K562 (cell line): ENCODE data around the gene NFKB2. TPM values are rescaled to one million over a fixed set of nuclear protein-coding genes. Genes with fewer than 3 reads are reported as not detected.

Experiments
- ATAC-seq: fragments of 200-7000 bp; cut with Tn5 transposase; 3 replicates; pipeline ENCODE4 v1.9.1; 2020; ENCODE audit warnings: moderate library complexity
- BruUV-seq: library from RNA; stranded (reverse); fragments of 400-500 nt; replicated peaks from 2 replicates; lab custom pipeline; 2021; lab: Mats Ljungman, UMichigan
- CTCF ChIA-PET: fragments of 300-600 bp; formaldehyde crosslinking; extraction: SDS; loops from one replicate; lab custom pipeline; 2021; ENCODE audit warnings: low intra/inter-chr PET ratio; lab: Yijun Ruan, JAX
- POLR2A ChIA-PET: fragments of 300-600, 350-650 bp; sonication (Branson Sonifier 250); formaldehyde crosslinking; extraction: SDS; loops from one replicate; lab custom pipeline; 2021; ENCODE audit warnings: antibody characterized with exemption, inconsistent platforms; lab: Yijun Ruan, JAX
- DNase-seq, 4 experiments: peaks; one replicate each; pipeline versions ENCODE4 v3.0.0 to v3.0.0-alpha.2; 2011 to 2018; ENCODE audit warnings: low spot score in 3 of 4, mixed read lengths in 3 of 4; ENCODE audit errors: extremely low read depth in 1 of 4
- FAIRE-seq: peaks from 2 replicates; lab custom pipeline; 2011; peaks lifted over from hg19 to GRCh38; lab: Jason Lieb, UNC
- H2AFZ ChIP-seq: 2 replicates; pipeline ENCODE4 v1.6.0; 2011; ENCODE audit warnings: low read depth, low read length, control low read depth, inconsistent platforms
- H3K27ac ChIP-seq: fragments of 200-600 bp; 3 replicates; pipeline ENCODE4 v1.8.0; 2011; ENCODE audit warnings: low read depth, mild to moderate bottlenecking, control low read depth, inconsistent platforms, low read length, moderate library complexity, mixed read lengths; ENCODE audit errors: extremely low read depth
- H3K27me3 ChIP-seq, 2 experiments: fragments of 300-600 bp in 1 of 2; 2 replicates in 1 of 2; 3 replicates in 1 of 2; pipeline versions ENCODE4 v1.6.0 to v1.8.0; 2011; ENCODE audit warnings: inconsistent platforms in 2 of 2, low read length in 2 of 2, mild to moderate bottlenecking in 1 of 2, mixed read lengths in 1 of 2, moderate library complexity in 1 of 2; ENCODE audit not compliant: control insufficient read depth in 2 of 2, insufficient read depth in 2 of 2
- H3K36me3 ChIP-seq: fragments of 300-600 bp; 3 replicates; pipeline ENCODE4 v1.8.0; 2011; ENCODE audit warnings: mild to moderate bottlenecking, low read length, inconsistent platforms; ENCODE audit not compliant: control insufficient read depth, insufficient read depth
- H3K4me1 ChIP-seq, 2 experiments: fragments of 200-600 bp in 1 of 2; replicated peaks in 1 of 2; 2 replicates in 1 of 2; 3 replicates in 1 of 2; pipeline versions ENCODE4 v1.5.1 to v1.8.0; 2011; ENCODE audit warnings: inconsistent platforms in 2 of 2, low read length in 2 of 2, mild to moderate bottlenecking in 1 of 2, mixed read lengths in 1 of 2, moderate library complexity in 1 of 2; ENCODE audit not compliant: control insufficient read depth in 2 of 2, insufficient read depth in 2 of 2
- H3K4me2 ChIP-seq: 2 replicates; pipeline ENCODE4 v1.6.1; 2011; ENCODE audit warnings: low read length, control low read depth, inconsistent platforms, mixed read lengths; ENCODE audit not compliant: insufficient read depth
- H3K4me3 ChIP-seq: fragments of 200-600 bp; sonication (generic), shearing (Covaris generic); 2 replicates; pipeline ENCODE4 v1.5.1; 2016; ENCODE audit warnings: control low read depth, inconsistent platforms
- H3K79me2 ChIP-seq: fragments of 200-600 bp; 3 replicates; pipeline ENCODE4 v1.8.0; 2011; ENCODE audit warnings: low read length, inconsistent platforms; ENCODE audit not compliant: control insufficient read depth, insufficient read depth
- H3K9ac ChIP-seq, 2 experiments: 2 replicates each; pipeline versions ENCODE4 v1.6.0 to v1.6.1; 2011; ENCODE audit warnings: low read depth in 2 of 2, low read length in 2 of 2, control low read depth in 1 of 2, inconsistent platforms in 1 of 2, mild to moderate bottlenecking in 1 of 2, mixed read lengths in 1 of 2; ENCODE audit not compliant: insufficient read depth in 1 of 2
- H3K9me1 ChIP-seq: one replicate; pipeline ENCODE4 v1.6.0; 2011; ENCODE audit warnings: inconsistent platforms, mild to moderate bottlenecking, low read length, moderate library complexity; ENCODE audit not compliant: control insufficient read depth, insufficient read depth
- H3K9me3 ChIP-seq: replicated peaks from 2 replicates; pipeline ENCODE4 v1.5.1; 2011; ENCODE audit warnings: low read depth, low read length, inconsistent platforms; ENCODE audit not compliant: control insufficient read depth, insufficient read depth
- H4K20me1 ChIP-seq: replicated peaks from 2 replicates; pipeline ENCODE4 v1.6.1; 2011; ENCODE audit warnings: low read length, inconsistent platforms, mixed read lengths; ENCODE audit not compliant: control insufficient read depth, insufficient read depth
- CREM ChIP-seq: IDR thresholded peaks from 2 replicates; pipeline ENCODE4 v1.6.1; 2014; ENCODE audit warnings: antibody characterized with exemption, low read depth
- EHMT2 ChIP-seq: fragments of 450-650 bp; IDR thresholded peaks from 2 replicates; pipeline ENCODE4 v1.6.1; 2018; ENCODE audit warnings: antibody characterized with exemption
- GABPA ChIP-seq: fragments of 200-800 bp; sonication (Bioruptor generic); conservative IDR thresholded peaks from 2 replicates; pipeline ENCODE4 v1.6.1; 2016; ENCODE audit warnings: low read depth, missing genetic modification characterization, missing compliant biosample characterization
- HMG20B ChIP-seq: fragments of 250-450 bp; sonication (Bioruptor Pico); IDR thresholded peaks from 2 replicates; pipeline ENCODE4 v1.5.0; 2021; ENCODE audit warnings: mild to moderate bottlenecking
- RBBP5 ChIP-seq: fragments of 200-600 bp; sonication (generic); IDR thresholded peaks from 2 replicates; pipeline ENCODE4 v1.6.1; 2012; ENCODE audit warnings: borderline replicate concordance, mild to moderate bottlenecking, low read length, control low read depth, inconsistent platforms; ENCODE audit not compliant: insufficient read depth, poor library complexity, severe bottlenecking
- ZEB2 ChIP-seq: fragments of 450-650 bp; IDR thresholded peaks from 2 replicates; pipeline ENCODE4 v1.6.1; 2016
- ZFX ChIP-seq: sonication (generic); formaldehyde crosslinking; IDR thresholded peaks from 2 replicates; pipeline ENCODE4 v1.8.0; 2022; ENCODE audit warnings: mild to moderate bottlenecking, missing genetic modification reagents, moderate library complexity
- ZNF239 ChIP-seq: fragments of 250-450 bp; sonication (Bioruptor Pico); IDR thresholded peaks from 2 replicates; pipeline ENCODE4 v1.4.0; 2020; ENCODE audit warnings: mild to moderate bottlenecking
- WGBS: fragments of 100-300 bp; shearing (Covaris generic); methylation state at CpG from one replicate; pipeline ENCODE4 v1.1.6; 2016; ENCODE audit warnings: low coverage, mixed read lengths; ENCODE audit not compliant: insufficient coverage; ENCODE audit errors: missing lambda C conversion rate; 5-methylcytosine and 5-hydroxymethylcytosine counted together
- in situ Hi-C: fragments of 300-500 bp; cut with MboI; formaldehyde crosslinking; loops from 4 replicates; pipeline ENCODE4 v1.15.0; 2018; ENCODE audit warnings: inconsistent platforms, mixed read lengths
- intact Hi-C: fragments of 100-400 bp; cut with micrococcal nuclease; formaldehyde crosslinking; loops from 2 replicates; pipeline ENCODE4 v1.14.2; 2022
- polyA plus RNA-seq, 8 experiments: library from polyadenylated mRNA; depleted of rRNA in 4 of 8; stranded (reverse) in 5 of 8; unstranded in 3 of 8; fragments of >200 nt; fragmentation: Nextera tagmentation in 2 of 8; fragmentation: Illumina TruSeq in 1 of 8; extraction: Ambion mirVana in 2 of 8; extraction: Trizol in 1 of 8; gene quantifications; 2 replicates each; pipeline versions ENCODE4 v1.2.1 to v1.2.3, GENCODE V29; 2011 to 2014; ENCODE audit warnings: inconsistent platforms in 1 of 8, missing spikeins in 1 of 8
- total RNA-seq, 7 experiments: library from RNA; depleted of rRNA in 6 of 7; stranded (reverse); fragments of >200 nt in 6 of 7; fragmentation: Illumina TruSeq in 2 of 7; extraction: Trizol in 2 of 7; gene quantifications; 2 replicates each; pipeline versions ENCODE4 v1.2.1 to v1.2.3, GENCODE V29; 2011 to 2021; ENCODE audit warnings: low replicate concordance in 1 of 7
- TF ChIP-seq, protein P1 (sequence below), 3 experiments: fragments of 200-800 bp in 1 of 3; sonication (Bioruptor generic) in 1 of 3; sonication (generic) in 1 of 3; formaldehyde crosslinking in 1 of 3; IDR thresholded peaks; 2 replicates each; pipeline versions ENCODE4 v1.6.1 to v1.8.0; 2016 to 2022; ENCODE audit warnings: mild to moderate bottlenecking in 2 of 3, missing compliant biosample characterization in 2 of 3, missing genetic modification characterization in 2 of 3, missing genetic modification reagents in 1 of 3
- TF ChIP-seq, protein P2 (sequence below): conservative IDR thresholded peaks from 2 replicates; pipeline ENCODE4 v1.6.1; 2011; ENCODE audit warnings: low read depth, mild to moderate bottlenecking, low read length; ENCODE audit not compliant: control insufficient read depth

NFKB2 gene
- total and polyA plus RNA-seq, 9 of the 15 experiments (the other 6 are each of a cell fraction or from before 2014, with no cell fraction given), result 0.07 to 20.3 (median 7.9) TPM

DNA sequence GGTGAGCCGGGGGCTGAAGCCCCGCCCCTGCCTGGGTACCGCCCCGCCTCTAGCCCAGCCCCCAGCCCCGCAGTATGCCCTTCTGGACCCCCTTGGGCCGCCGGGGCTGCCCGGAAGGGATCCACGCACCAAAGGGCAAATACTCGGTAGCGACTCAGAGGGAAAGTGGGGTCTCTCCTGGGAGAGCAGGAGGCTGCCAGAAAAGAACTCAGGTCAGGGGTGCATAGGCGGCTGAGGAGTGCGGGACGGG, 25.9 kb downstream of the NFKB2 start:
- DNase-seq (no peak), ATAC-seq (no peak), FAIRE-seq (no peak)
- no peaks in the 10 kb centered on the region for H4K20me1 ChIP-seq
- no peaks in the 10 kb centered on the region for H3K9me1 ChIP-seq
- peak overlapping the region; percentile 65 to 96 for H3K9ac ChIP-seq
- peak overlapping the region; percentile 87; the same call in 1 of the 2 replicates for H2AFZ ChIP-seq
- in situ Hi-C loops (no loop called here), intact Hi-C loops (loop anchor here (1.0 to 5.0 kb wide), 2 partner anchors 26 to 41 kb away; partner anchors contain the start of gene NFKB2)
- H3K4me2 ChIP-seq, result peak overlapping the region; percentile 74
- H3K27me3 ChIP-seq, result no peaks in the 10 kb centered on the region
- BruUV-seq, result TSS peak; percentile 74
- H3K9me3 ChIP-seq, result no peaks in the 10 kb centered on the region
- ChIA-PET CTCF (no interaction called here), POLR2A (interaction anchor here (0.9 to 5.3 kb wide), 11 partner anchors 9 to 180 kb away, joined by 3 to 34 read pairs (median 6); partner anchors contain the start of genes C10orf95, CUEDC2, GBF1 and PITX3)
- 0% methylated on average over 6 of the region's 14 CpGs for WGBS
- H3K4me3 ChIP-seq, result peak overlapping the region; percentile 93
- 0 out of 2 replicates have a peak, but pooled peaks have one; percentile 1 for TF ChIP-seq CREM
- TF ChIP-seq, protein P1, sequence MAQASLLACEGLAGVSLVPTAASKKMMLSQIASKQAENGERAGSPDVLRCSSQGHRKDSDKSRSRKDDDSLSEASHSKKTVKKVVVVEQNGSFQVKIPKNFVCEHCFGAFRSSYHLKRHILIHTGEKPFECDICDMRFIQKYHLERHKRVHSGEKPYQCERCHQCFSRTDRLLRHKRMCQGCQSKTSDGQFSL (CRISPR knock-in tag; IDR thresholded peaks at IDR 0.05), result 0 out of 2 replicates have a peak, but pooled peaks have one; percentile 40
- TF ChIP-seq, protein P1 (tag; IDR thresholded peaks at IDR 0.05), result no peak
- no peak for TF ChIP-seq ZNF239 (CRISPR knock-in tag)
- TF ChIP-seq EHMT2, result no peak
- TF ChIP-seq, protein P2, sequence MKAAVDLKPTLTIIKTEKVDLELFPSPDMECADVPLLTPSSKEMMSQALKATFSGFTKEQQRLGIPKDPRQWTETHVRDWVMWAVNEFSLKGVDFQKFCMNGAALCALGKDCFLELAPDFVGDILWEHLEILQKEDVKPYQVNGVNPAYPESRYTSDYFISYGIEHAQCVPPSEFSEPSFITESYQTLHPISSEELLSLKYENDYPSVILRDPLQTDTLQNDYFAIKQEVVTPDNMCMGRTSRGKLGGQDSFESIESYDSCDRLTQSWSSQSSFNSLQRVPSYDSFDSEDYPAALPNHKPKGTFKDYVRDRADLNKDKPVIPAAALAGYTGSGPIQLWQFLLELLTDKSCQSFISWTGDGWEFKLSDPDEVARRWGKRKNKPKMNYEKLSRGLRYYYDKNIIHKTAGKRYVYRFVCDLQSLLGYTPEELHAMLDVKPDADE, result 0 out of 2 replicates have a peak, but pooled peaks have one; percentile 1
- TF ChIP-seq RBBP5, result peak; percentile 41
- no peak for TF ChIP-seq HMG20B (CRISPR knock-in tag)
- peak; percentile 37; the same call in 1 of the 2 replicates for TF ChIP-seq ZFX
- no peak for TF ChIP-seq ZEB2
- peak; percentile 71 for TF ChIP-seq GABPA (tag)
- peaks cover 17% of the 10 kb centered on the region; the same call in 2 of the 3 replicates for H3K36me3 ChIP-seq
- peaks cover 12 to 57% of the 10 kb centered on the region in 2 experiments; a peak in 4 of 5 replicates for H3K4me1 ChIP-seq
- peaks cover 25% of the 10 kb centered on the region for H3K79me2 ChIP-seq
- H3K27ac ChIP-seq, result peak overlapping the region; percentile 80
